Skeletal muscle satellite cell (primary cell): Measurements from ENCODE around the gene ZGRF1.
"Not testable (repeated sequence)": the region's sequence is repeated elsewhere in the genome, so short reads cannot be mapped to it uniquely, and the experiment has no call there.

Source experiments
- H3K27me3 ChIP-seq: 2 replicates; pipeline ENCODE4 v1.7.0; 2013; ENCODE audit warnings: low read length; ENCODE audit not compliant: control insufficient read depth, insufficient read depth
- H3K36me3 ChIP-seq: 2 replicates; pipeline ENCODE4 v1.7.0; 2013; ENCODE audit warnings: mild to moderate bottlenecking, control low read depth, low read length; ENCODE audit not compliant: insufficient read depth
- H3K4me1 ChIP-seq: 2 replicates; pipeline ENCODE4 v1.7.0; 2013; ENCODE audit warnings: low read length; ENCODE audit not compliant: control insufficient read depth, insufficient read depth
- H3K4me2 ChIP-seq: 2 replicates; pipeline ENCODE4 v1.7.0; 2013; ENCODE audit warnings: mild to moderate bottlenecking, low read length
- H3K4me3 ChIP-seq: 2 replicates; pipeline ENCODE4 v1.7.0; 2013; ENCODE audit warnings: low read length
- H3K9ac ChIP-seq: 2 replicates; pipeline ENCODE4 v1.7.0; 2013; ENCODE audit warnings: mild to moderate bottlenecking, low read depth, low read length, moderate library complexity
- H3K9me3 ChIP-seq: replicated peaks from 2 replicates; pipeline ENCODE4 v1.7.0; 2013; ENCODE audit warnings: mild to moderate bottlenecking, control low read depth, low read length

The ZGRF1 gene

GRCh38 chr4:112585977-112586736 lies 50.6 kb downstream of the ZGRF1 start:
- H3K4me3 ChIP-seq, result no peak overlapping the region

DNA sequence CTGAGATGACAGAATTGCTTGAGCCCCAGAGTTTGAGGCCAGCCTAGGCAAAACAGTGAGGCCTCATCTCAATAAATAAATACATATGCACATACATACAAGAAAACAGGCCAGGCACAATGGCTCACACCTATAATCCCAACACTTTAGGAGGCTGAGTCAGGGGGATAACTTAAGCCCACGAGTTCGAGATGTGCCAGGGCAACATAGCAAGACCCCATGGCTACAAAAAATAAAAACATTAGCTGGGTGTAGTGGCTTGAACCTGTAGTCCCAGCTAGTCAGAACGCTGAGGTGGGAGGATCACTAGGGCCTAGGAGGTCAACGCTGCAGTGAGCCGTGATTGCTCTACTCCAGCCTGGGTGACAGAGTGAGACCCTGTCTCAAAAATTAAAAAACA lies 69.2 kb downstream of the ZGRF1 start:
- no peaks in the 10 kb centered on the region for H3K9me3 ChIP-seq
- H3K9ac ChIP-seq, result no peak overlapping the region
- H3K27me3 ChIP-seq, result no peaks in the 10 kb centered on the region
- no peaks in the 10 kb centered on the region for H3K4me1 ChIP-seq
- no peaks in the 10 kb centered on the region for H3K36me3 ChIP-seq
- no peak overlapping the region for H3K4me3 ChIP-seq
- no peak overlapping the region for H3K4me2 ChIP-seq

More at GRCh38 chr4:112585977-112586736, 50.6 kb downstream of the ZGRF1 start:
- no peak overlapping the region for H3K9ac ChIP-seq
- H3K9me3 ChIP-seq, result no peaks in the 10 kb centered on the region
- peaks cover 7% of the 10 kb centered on the region for H3K36me3 ChIP-seq
- no peak overlapping the region for H3K4me2 ChIP-seq
- H3K27me3 ChIP-seq, result no peaks in the 10 kb centered on the region
- no peaks in the 10 kb centered on the region for H3K4me1 ChIP-seq

GRCh38 chr4:112564706-112565270 lies 71.9 kb downstream of the ZGRF1 start:
- Histone ChIP-seq H3K36me3 (no peaks in the 10 kb centered on the region), H3K9ac (no peak overlapping the region), H3K4me2 (no peak overlapping the region), H3K4me1 (no peaks in the 10 kb centered on the region), H3K27me3 (no peaks in the 10 kb centered on the region), H3K9me3 (no peaks in the 10 kb centered on the region), H3K4me3 (no peak overlapping the region)

- Histone ChIP-seq H3K9me3 (no peaks in the 10 kb centered on the region), H3K36me3 (no peaks in the 10 kb centered on the region), H3K27me3 (no peaks in the 10 kb centered on the region), H3K4me1 (no peaks in the 10 kb centered on the region), H3K9ac (no peak overlapping the region), H3K4me2 (no peak overlapping the region), H3K4me3 (no peak overlapping the region)
Measured at GRCh38 chr4:112563431-112564200, 73.1 kb downstream of the ZGRF1 start.

GRCh38 chr4:112562254-112562879 lies 74.3 kb downstream of the ZGRF1 start:
- H3K9me3 ChIP-seq, result no peaks in the 10 kb centered on the region
- no peak overlapping the region for H3K4me2 ChIP-seq
- no peaks in the 10 kb centered on the region for H3K4me1 ChIP-seq
- no peaks in the 10 kb centered on the region for H3K36me3 ChIP-seq
- H3K27me3 ChIP-seq, result no peaks in the 10 kb centered on the region
- no peak overlapping the region for H3K4me3 ChIP-seq
- no peak overlapping the region for H3K9ac ChIP-seq

GRCh38 chr4:112560084-112560483 lies 76.6 kb downstream of the ZGRF1 start:
- Histone ChIP-seq H3K4me1 (no peaks in the 10 kb centered on the region), H3K36me3 (no peaks in the 10 kb centered on the region), H3K9me3 (no peaks in the 10 kb centered on the region), H3K4me3 (no peak overlapping the region), H3K9ac (no peak overlapping the region), H3K4me2 (no peak overlapping the region), H3K27me3 (no peaks in the 10 kb centered on the region)

- no peaks in the 10 kb centered on the region for H3K9me3 ChIP-seq
- H3K36me3 ChIP-seq, result no peaks in the 10 kb centered on the region
- no peak overlapping the region for H3K4me3 ChIP-seq
- no peak overlapping the region for H3K4me2 ChIP-seq
- H3K27me3 ChIP-seq, result no peaks in the 10 kb centered on the region
- H3K4me1 ChIP-seq, result no peaks in the 10 kb centered on the region
- H3K9ac ChIP-seq, result no peak overlapping the region
Measured at GRCh38 chr4:112559053-112559452, 77.7 kb downstream of the ZGRF1 start.

GRCh38 chr4:112557676-112558411 lies 78.9 kb downstream of the ZGRF1 start:
- Histone ChIP-seq H3K4me3 (no peak overlapping the region), H3K4me2 (no peak overlapping the region), H3K9me3 (no peaks in the 10 kb centered on the region), H3K9ac (no peak overlapping the region), H3K4me1 (peaks cover 6% of the 10 kb centered on the region), H3K36me3 (no peaks in the 10 kb centered on the region), H3K27me3 (no peaks in the 10 kb centered on the region)

DNA sequence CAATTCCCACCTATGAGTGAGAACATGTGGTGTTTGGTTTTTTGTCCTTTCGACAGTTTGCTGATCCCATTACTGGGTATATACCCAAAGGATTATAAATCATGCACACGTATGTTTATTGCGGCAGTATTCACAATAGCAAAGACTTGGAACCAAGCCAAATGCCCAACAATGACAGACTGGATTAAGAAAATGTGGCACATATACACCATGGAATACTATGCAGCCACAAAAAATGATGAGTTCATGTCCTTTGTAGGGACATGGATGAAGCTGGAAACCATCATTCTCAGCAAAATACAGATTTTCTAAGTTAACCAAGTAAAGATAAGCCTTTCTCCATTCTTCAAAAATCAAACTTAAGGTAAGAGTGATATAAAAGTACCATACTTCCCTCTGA lies 82.4 kb downstream of the ZGRF1 start:
- H3K9me3 ChIP-seq, H3K4me2 ChIP-seq, H3K4me3 ChIP-seq, H3K36me3 ChIP-seq, H3K9ac ChIP-seq, H3K27me3 ChIP-seq: not testable (repeated sequence)
- peaks cover 28% of the 10 kb centered on the region for H3K4me1 ChIP-seq

- no peaks in the 10 kb centered on the region for H3K36me3 ChIP-seq
- H3K4me2 ChIP-seq, result peak overlapping the region; percentile 5
Measured at GRCh38 chr4:112552668-112553067, 84.0 kb downstream of the ZGRF1 start.

DNA sequence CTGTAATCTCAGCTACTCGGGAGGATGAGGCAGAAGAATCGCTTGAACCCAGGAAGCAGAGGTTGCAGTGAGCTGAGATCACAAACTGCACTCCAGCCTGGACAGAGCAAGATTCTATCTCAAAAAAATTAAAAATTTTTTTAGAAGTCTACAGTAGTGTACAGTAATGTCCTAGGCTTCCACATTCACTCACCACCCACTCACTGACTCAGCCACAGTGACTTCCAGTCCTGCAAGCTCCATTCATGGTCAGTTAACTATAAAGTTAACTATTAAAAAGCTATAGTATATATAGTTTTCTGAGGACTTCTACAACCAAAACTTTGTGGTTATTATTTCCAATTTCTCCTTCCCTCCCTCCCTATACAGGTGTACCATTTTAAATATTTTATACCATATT lies 86.0 kb downstream of the ZGRF1 start:
- H3K9ac ChIP-seq, result peak overlapping the region; percentile 50
- H3K4me1 ChIP-seq, result peaks cover 28% of the 10 kb centered on the region
- no peaks in the 10 kb centered on the region for H3K36me3 ChIP-seq
- peak overlapping the region; percentile 68 for H3K4me2 ChIP-seq
- H3K9me3 ChIP-seq, result no peaks in the 10 kb centered on the region
- H3K4me3 ChIP-seq, result no peak overlapping the region
- H3K27me3 ChIP-seq, result no peaks in the 10 kb centered on the region

More at GRCh38 chr4:112552668-112553067, 84.0 kb downstream of the ZGRF1 start:
- H3K4me3 ChIP-seq, result peak overlapping the region; percentile 12
- H3K9ac ChIP-seq, result no peak overlapping the region
- H3K4me1 ChIP-seq, result peaks cover 28% of the 10 kb centered on the region
- H3K9me3 ChIP-seq, result no peaks in the 10 kb centered on the region
- no peaks in the 10 kb centered on the region for H3K27me3 ChIP-seq
